ENCODE results near the gene PGAM4.

PGAM4 gene

DNA sequence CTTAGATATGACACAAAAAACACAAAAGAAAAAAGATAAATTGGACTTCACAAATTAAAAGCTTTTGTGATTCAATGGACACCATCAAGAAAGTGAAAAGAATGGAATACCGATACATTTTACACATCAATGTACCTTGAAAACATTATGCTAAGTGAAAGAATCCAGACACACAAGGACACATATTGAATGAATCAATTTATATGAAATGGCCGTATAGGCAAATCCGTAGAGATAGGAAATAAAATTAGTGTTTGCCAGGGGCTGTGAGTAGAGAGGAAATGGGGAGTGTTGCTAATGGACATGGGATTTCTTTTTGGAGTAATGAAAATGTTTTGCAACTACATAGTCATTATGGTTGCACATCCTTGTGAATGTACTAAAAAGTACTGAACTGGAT is 3.1 kb downstream of the PGAM4 start:
- TF ChIP-seq, protein P1, sequence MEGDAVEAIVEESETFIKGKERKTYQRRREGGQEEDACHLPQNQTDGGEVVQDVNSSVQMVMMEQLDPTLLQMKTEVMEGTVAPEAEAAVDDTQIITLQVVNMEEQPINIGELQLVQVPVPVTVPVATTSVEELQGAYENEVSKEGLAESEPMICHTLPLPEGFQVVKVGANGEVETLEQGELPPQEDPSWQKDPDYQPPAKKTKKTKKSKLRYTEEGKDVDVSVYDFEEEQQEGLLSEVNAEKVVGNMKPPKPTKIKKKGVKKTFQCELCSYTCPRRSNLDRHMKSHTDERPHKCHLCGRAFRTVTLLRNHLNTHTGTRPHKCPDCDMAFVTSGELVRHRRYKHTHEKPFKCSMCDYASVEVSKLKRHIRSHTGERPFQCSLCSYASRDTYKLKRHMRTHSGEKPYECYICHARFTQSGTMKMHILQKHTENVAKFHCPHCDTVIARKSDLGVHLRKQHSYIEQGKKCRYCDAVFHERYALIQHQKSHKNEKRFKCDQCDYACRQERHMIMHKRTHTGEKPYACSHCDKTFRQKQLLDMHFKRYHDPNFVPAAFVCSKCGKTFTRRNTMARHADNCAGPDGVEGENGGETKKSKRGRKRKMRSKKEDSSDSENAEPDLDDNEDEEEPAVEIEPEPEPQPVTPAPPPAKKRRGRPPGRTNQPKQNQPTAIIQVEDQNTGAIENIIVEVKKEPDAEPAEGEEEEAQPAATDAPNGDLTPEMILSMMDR (IDR thresholded peaks at IDR 0.05; ENCODE audit: borderline replicate concordance, insufficient read depth, low read depth, low read length) = no peak

DNA sequence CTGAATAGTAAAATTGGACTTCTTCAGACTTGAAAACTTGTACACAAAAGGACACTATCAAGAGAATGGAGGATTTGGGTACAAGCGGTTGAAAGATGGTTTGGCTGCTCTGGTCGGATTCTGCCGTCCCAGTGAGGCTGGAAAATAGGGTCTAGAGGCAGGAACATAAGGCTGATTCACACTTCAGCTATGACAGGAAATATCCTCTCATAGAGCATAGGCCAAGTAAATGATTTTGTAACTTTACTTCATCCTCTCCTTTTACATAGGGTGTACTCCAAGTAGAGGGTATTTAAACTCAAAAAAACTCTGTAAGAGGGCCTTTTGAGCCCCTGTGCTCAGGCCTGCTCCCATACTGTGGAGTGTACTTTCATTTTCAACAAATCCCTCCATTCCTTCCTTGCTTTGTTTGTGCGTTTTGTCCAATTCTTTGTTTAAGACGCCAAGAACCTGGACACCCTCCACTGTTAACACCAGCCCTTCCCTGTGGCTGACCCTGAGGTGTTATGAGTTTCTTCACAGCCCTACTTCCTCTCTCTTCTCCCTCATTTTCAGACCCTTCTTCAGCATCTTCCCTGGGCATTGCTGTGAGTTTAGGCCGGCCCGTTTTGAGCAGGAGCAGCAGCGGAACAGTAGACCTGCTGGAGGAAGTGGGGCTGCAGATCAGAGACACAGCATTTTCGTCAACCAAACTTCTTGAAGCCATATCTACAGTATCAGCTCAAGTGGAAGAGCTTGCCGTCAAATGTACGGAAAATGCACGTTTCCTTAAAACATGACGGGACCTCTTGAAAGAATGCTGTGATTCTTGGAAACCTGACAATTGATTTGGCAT is 7.2 kb downstream of the PGAM4 start:
- TF ChIP-seq, protein P1 (IDR thresholded peaks at IDR 0.05; ENCODE audit: borderline replicate concordance, insufficient read depth, low read depth, low read length) = no peak
- H3K4me3 ChIP-seq (ENCODE audit: low read depth, low read length) = no peak overlapping the region

More for the DNA sequence above, 3.1 kb downstream of the PGAM4 start:
- H3K4me3 ChIP-seq (ENCODE audit: low read depth, low read length) = no peak overlapping the region

DNA sequence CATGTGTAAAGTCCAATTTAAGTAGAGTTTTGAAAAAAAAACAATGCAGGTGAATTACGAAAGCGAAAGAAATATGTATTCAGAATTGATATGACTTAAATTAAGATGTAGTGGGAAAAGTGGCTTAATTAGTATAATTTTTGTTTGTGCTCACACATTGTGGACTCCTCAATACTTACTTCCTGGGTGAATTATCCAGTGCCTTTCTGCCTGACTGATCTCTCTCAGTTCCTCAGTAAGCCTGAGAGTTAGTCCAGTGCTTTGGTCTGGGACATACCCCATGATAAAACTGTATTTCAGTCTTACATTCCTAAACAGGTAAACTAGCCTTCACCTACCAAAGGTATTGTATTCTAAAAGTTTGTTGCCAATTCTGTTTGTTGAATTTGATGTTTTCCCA is 8.4 kb downstream of the PGAM4 start:
- TF ChIP-seq, protein P1 (IDR thresholded peaks at IDR 0.05; ENCODE audit: borderline replicate concordance, insufficient read depth, low read depth, low read length) = no peak
- H3K4me3 ChIP-seq (ENCODE audit: low read depth, low read length) = no peak overlapping the region

DNA sequence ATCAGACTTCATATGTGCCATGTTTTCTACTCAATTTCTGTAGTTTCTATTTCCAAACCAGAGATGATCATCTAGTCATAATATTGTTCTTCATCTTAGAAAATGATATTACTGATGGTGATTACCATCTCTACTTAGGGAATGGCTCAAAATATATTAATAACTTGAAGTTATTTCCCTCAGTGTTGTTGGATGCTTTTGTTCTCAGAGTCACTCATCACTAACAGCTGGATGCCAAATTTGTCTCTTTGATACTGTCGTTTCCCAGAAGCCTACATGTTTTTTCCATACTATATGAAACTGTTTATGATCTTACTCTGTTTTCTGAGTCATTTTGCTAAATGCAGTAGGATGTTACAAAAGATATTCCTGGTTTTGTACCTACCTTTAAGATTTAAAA is 8.9 kb downstream of the PGAM4 start:
- TF ChIP-seq, protein P1 (IDR thresholded peaks at IDR 0.05; ENCODE audit: borderline replicate concordance, insufficient read depth, low read depth, low read length) = no peak
- H3K4me3 ChIP-seq (ENCODE audit: low read depth, low read length) = no peak overlapping the region

DNA sequence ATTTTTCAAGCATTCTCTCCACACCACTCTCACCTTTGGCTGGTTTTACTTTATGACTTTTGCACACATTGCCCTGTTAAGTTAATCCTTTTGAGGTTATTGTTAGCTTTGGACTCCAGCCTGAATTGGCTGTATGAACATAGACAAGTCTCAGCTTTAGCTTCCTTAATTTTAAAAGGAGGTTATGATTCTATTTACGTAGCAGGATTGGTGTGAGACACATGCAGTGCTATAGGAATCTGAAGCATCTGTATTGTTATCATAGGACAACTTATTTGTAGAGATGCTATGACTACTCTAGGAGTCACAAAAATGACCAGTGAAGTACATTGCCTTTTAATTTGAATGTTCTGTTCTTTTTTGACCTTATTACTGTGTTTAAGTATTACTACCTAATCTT is 15.7 kb downstream of the PGAM4 start:
- TF ChIP-seq, protein P1 (IDR thresholded peaks at IDR 0.05; ENCODE audit: borderline replicate concordance, insufficient read depth, low read depth, low read length) = no peak

DNA sequence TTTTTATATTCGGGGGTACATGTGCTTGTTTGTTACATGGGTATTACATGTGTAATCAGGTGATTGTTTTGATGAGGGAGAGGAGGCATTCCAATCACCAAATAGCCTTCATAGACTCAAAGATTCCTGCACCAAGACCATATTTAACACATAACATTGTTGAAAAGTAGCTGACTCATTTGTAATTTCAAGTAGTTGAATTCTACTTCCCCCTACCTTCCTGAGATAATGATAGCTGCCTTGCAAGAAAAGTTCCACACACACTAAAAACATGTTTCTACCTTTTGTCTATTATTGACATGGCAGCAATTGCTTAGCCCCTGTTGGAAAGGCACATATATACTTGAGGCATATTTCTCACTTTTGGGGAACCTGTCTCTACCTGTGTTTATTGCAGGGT is 16.1 kb downstream of the PGAM4 start:
- TF ChIP-seq, protein P1 (IDR thresholded peaks at IDR 0.05; ENCODE audit: borderline replicate concordance, insufficient read depth, low read depth, low read length) = no peak
- H3K4me3 ChIP-seq (ENCODE audit: low read depth, low read length) = no peak overlapping the region

More for the DNA sequence above, 15.7 kb downstream of the PGAM4 start:
- H3K4me3 ChIP-seq (ENCODE audit: low read depth, low read length) = no peak overlapping the region

DNA sequence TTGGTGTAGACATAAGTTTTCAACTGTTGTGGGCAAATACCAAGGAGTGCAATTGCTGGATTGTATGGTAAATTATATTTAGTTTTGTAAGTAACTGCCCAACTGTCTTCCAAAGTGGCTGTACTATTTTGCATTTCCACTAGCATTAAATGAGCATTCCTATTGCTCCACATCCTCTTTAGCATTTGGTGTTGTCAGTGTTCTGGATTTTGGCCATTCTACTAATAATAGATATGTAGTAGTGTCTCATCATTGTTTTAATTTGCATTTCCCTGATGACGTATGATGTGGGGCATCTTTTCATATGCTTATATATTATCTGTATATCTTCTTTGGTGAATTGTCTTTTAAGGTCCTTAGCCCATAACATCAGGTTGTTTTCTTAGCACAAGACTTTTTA is 17.3 kb downstream of the PGAM4 start:
- H3K4me3 ChIP-seq (ENCODE audit: low read depth, low read length) = no peak overlapping the region
- TF ChIP-seq, protein P1 (IDR thresholded peaks at IDR 0.05; ENCODE audit: borderline replicate concordance, insufficient read depth, low read depth, low read length) = no peak

All from GM12875 (cell line).